PC-9 (cell line): ENCODE results near the gene ANKS1B. TPM values are rescaled to one million over a fixed set of nuclear protein-coding genes. Genes with fewer than 3 reads are reported as not detected.
A peak's percentile ranks its signal among the peaks of the same experiment; 100 is the strongest.

Experiments used
- BruUV-seq: library from RNA; stranded (reverse); fragments of 400-500 nt; replicated peaks from 2 replicates; lab custom pipeline; 2021; lab: Mats Ljungman, UMichigan
- CTCF ChIA-PET: fragments of 300-600 bp; sonication (Branson Sonifier 250); formaldehyde crosslinking; loops from one replicate; lab custom pipeline; 2022; ENCODE audit warnings: antibody characterized with exemption; lab: Charles Lee
- POLR2A ChIA-PET: fragments of 300-600 bp; sonication (Branson Sonifier 250); formaldehyde crosslinking; loops from one replicate; lab custom pipeline; 2022; ENCODE audit warnings: antibody characterized with exemption; ENCODE audit not compliant: unreplicated experiment; lab: Charles Lee
- DNase-seq, 2 experiments: peaks; one replicate each; pipeline versions ENCODE4 v3.0.0 to v3.0.0-alpha.2; 2015 to 2022; ENCODE audit warnings: mixed read lengths in 1 of 2
- H2AFZ ChIP-seq: fragments of 200-600 bp; sonication (generic); 2 replicates; pipeline ENCODE4 v1.8.1; 2017; ENCODE audit warnings: antibody characterized with exemption
- H3F3A ChIP-seq: fragments of 200-600 bp; sonication (generic); 2 replicates; pipeline ENCODE4 v1.8.1; 2017; ENCODE audit warnings: antibody characterized with exemption, mild to moderate bottlenecking, low read depth; ENCODE audit not compliant: insufficient read depth
- H3K27ac ChIP-seq: fragments of 200-600 bp; sonication (generic); 2 replicates; pipeline ENCODE4 v1.6.1; 2016; ENCODE audit warnings: mixed run types
- H3K27me3 ChIP-seq: fragments of 200-600 bp; sonication (generic); 2 replicates; pipeline ENCODE4 v1.6.1; 2016; ENCODE audit warnings: low read depth, mixed run types; ENCODE audit not compliant: insufficient read depth
- H3K36me3 ChIP-seq: fragments of 200-600 bp; sonication (generic); 2 replicates; pipeline ENCODE4 v1.6.1; 2016; ENCODE audit warnings: low read depth, mixed run types
- H3K4me1 ChIP-seq: fragments of 200-600 bp; sonication (generic); replicated peaks from 2 replicates; pipeline ENCODE4 v1.6.1; 2016; ENCODE audit warnings: mixed run types; ENCODE audit not compliant: insufficient read depth
- H3K4me2 ChIP-seq: fragments of 200-600 bp; sonication (generic); 2 replicates; pipeline ENCODE4 v1.6.1; 2017; ENCODE audit warnings: mixed run types
- H3K4me3 ChIP-seq: fragments of 200-600 bp; sonication (generic); 2 replicates; pipeline ENCODE4 v1.6.1; 2016; ENCODE audit warnings: mixed run types
- H3K79me2 ChIP-seq: fragments of 200-600 bp; sonication (generic); 2 replicates; pipeline ENCODE4 v1.6.1; 2017; ENCODE audit warnings: low read depth, mixed run types
- H3K9me2 ChIP-seq: fragments of 200-600 bp; sonication (generic); 2 replicates; pipeline ENCODE4 v1.8.1; 2017; ENCODE audit warnings: mild to moderate bottlenecking; ENCODE audit not compliant: insufficient read depth
- H3K9me3 ChIP-seq: fragments of 200-600 bp; sonication (generic); 2 replicates; pipeline ENCODE4 v1.8.1; 2016; ENCODE audit warnings: low read depth; ENCODE audit not compliant: insufficient read depth
- H4K20me1 ChIP-seq: fragments of 200-600 bp; sonication (generic); 2 replicates; pipeline ENCODE4 v1.8.1; 2017; ENCODE audit not compliant: insufficient read depth
- EZH2 ChIP-seq: fragments of 200-600 bp; sonication (generic); IDR thresholded peaks from 2 replicates; pipeline ENCODE4 v1.8.0; 2017; ENCODE audit warnings: antibody characterized with exemption, low read depth
- intact Hi-C: fragments of 100-400 bp; cut with micrococcal nuclease; formaldehyde crosslinking; loops from one replicate; pipeline ENCODE4 v1.10.0; 2022; ENCODE audit not compliant: unreplicated experiment
- total RNA-seq: library from RNA; stranded (reverse); gene quantifications from 2 replicates; pipeline ENCODE4 v1.2.3, GENCODE V29; 2021
- TF ChIP-seq, protein P1 (sequence below): fragments of 200-600 bp; sonication (generic); conservative IDR thresholded peaks from 2 replicates; pipeline ENCODE4 v1.6.1; 2017; ENCODE audit warnings: mixed run types, antibody characterized with exemption, mild to moderate bottlenecking, moderate library complexity

Gene ANKS1B
- total RNA-seq, 1 experiment from 2014 or later = not detected

DNA sequence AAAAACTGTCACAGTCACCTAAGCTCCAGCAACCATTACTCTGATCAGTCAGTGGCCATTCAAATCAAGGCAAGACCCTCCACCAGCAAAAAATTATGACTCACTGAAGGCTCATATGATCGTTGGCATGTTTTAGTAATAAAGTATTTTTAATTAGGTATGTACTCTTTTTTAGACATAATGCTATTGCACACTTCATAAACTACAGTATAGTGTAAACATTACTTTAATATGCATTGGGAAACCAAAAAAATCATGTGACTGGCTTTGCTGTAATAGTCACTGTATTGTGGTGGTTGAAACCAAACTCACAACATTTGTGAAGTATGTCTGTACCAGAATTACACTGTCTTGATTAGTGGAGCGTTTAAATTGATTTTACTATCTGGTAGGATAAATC lies 471.7 kb downstream of the ANKS1B start:
- no peak overlapping the region for H2AFZ ChIP-seq
- no peaks in the 10 kb centered on the region for H3K36me3 ChIP-seq
- no peaks in the 10 kb centered on the region for H3K27me3 ChIP-seq
- TF ChIP-seq, protein P1, sequence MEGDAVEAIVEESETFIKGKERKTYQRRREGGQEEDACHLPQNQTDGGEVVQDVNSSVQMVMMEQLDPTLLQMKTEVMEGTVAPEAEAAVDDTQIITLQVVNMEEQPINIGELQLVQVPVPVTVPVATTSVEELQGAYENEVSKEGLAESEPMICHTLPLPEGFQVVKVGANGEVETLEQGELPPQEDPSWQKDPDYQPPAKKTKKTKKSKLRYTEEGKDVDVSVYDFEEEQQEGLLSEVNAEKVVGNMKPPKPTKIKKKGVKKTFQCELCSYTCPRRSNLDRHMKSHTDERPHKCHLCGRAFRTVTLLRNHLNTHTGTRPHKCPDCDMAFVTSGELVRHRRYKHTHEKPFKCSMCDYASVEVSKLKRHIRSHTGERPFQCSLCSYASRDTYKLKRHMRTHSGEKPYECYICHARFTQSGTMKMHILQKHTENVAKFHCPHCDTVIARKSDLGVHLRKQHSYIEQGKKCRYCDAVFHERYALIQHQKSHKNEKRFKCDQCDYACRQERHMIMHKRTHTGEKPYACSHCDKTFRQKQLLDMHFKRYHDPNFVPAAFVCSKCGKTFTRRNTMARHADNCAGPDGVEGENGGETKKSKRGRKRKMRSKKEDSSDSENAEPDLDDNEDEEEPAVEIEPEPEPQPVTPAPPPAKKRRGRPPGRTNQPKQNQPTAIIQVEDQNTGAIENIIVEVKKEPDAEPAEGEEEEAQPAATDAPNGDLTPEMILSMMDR = no peak
- no peaks in the 10 kb centered on the region for H3F3A ChIP-seq
- no peak overlapping the region for H3K27ac ChIP-seq
- BruUV-seq = no TSS peak
- H3K4me1 ChIP-seq = no peaks in the 10 kb centered on the region
- no peaks in the 10 kb centered on the region for H3K79me2 ChIP-seq
- ChIA-PET POLR2A (no interaction called here), CTCF (no interaction called here)
- intact Hi-C loops = no loop called here
- no peaks in the 10 kb centered on the region for H4K20me1 ChIP-seq
- no peak for DNase-seq
- H3K4me3 ChIP-seq = no peak overlapping the region
- no peaks in the 10 kb centered on the region for H3K9me2 ChIP-seq
- H3K9me3 ChIP-seq = no peaks in the 10 kb centered on the region
- no peak overlapping the region for H3K4me2 ChIP-seq

DNA sequence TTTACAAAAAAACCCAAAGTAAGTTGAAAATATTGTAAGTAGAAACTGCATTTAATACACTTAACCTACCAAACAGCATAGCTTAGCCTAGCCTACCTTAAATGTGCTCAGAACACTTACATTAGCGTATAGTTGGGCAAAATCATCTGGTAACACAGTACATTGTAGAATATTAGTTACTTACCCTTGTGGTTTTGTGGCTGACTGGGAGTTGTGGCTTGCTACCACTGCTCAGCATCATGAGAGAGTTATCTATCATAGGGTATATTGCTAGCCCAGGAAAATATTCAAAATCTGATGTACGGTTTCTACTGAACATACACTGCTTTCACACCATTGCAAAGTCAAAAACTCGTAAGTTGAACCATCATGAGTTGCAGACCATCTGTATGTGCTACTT lies 478.9 kb downstream of the ANKS1B start:
- Histone ChIP-seq H3K27me3 (no peaks in the 10 kb centered on the region), H3K4me3 (no peak overlapping the region), H3K4me1 (no peaks in the 10 kb centered on the region), H3K9me3 (no peaks in the 10 kb centered on the region), H3K27ac (no peak overlapping the region), H3K79me2 (no peaks in the 10 kb centered on the region), H2AFZ (no peak overlapping the region), H4K20me1 (no peaks in the 10 kb centered on the region), H3K9me2 (no peaks in the 10 kb centered on the region), H3K36me3 (no peaks in the 10 kb centered on the region), H3K4me2 (no peak overlapping the region), H3F3A (no peaks in the 10 kb centered on the region)
- BruUV-seq = no TSS peak
- no peak for TF ChIP-seq EZH2
- TF ChIP-seq, protein P1 = no peak
- DNase-seq = no peak
- POLR2A ChIA-PET = no interaction called here
- CTCF ChIA-PET = no interaction called here
- intact Hi-C loops = loop anchor here (10.0 kb wide), 1 partner anchor 211 kb away; no protein-coding TSS in a partner anchor

DNA sequence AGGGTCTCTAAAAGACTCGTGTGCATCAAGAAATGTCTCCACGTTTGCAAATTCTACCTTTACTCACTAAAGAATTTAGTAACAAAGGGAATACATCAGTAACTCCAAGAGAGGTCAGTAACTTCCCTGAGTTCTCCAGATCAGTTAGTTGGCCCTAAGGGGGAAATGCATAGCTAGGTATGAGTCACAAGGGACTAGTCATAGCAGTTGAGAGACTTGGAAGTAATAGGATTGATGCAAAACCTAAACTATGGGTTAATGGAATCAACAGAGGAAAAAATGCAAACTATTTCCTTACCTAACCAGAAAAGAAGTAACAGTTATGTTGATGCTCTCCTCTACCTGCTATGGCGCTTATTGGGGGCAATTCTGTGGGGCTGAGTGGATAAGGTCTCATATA lies 486.0 kb downstream of the ANKS1B start:
- Histone ChIP-seq H3K9me3 (no peaks in the 10 kb centered on the region), H3K36me3 (no peaks in the 10 kb centered on the region), H2AFZ (no peak overlapping the region), H3K4me1 (no peaks in the 10 kb centered on the region), H3K4me3 (no peak overlapping the region), H3K9me2 (no peaks in the 10 kb centered on the region), H4K20me1 (no peaks in the 10 kb centered on the region), H3K79me2 (no peaks in the 10 kb centered on the region), H3K4me2 (no peak overlapping the region), H3F3A (no peaks in the 10 kb centered on the region), H3K27me3 (no peaks in the 10 kb centered on the region), H3K27ac (no peak overlapping the region)
- ChIA-PET POLR2A (no interaction called here), CTCF (no interaction called here)
- peak in 1 of 2 experiments; percentile 50 for DNase-seq
- no TSS peak for BruUV-seq
- intact Hi-C loops = no loop called here
- TF ChIP-seq, protein P1 = no peak
- no peak for TF ChIP-seq EZH2
